Pancreas (tissue), 10 donors: Measurements from ENCODE around the gene GRIP2. TPM values are rescaled to one million over a fixed set of nuclear protein-coding genes. Genes with fewer than 3 reads are reported as not detected.

ENCODE experiments used
- ATAC-seq, 4 donors: fragments of 200-7000 bp; cut with Tn5 transposase; one replicate each; pipeline versions ENCODE4 v1.8.0 to v1.9.1; 2020; ENCODE audit warnings: mild to moderate bottlenecking in 4 of 4, moderate library complexity in 4 of 4
- DNase-seq, 6 donors: peaks; one replicate each; pipeline ENCODE4 v3.0.0-alpha.2; 2020
- FAIRE-seq: peaks from 2 replicates; lab custom pipeline; 2012; peaks lifted over from hg19 to GRCh38; lab: Jason Lieb, UNC
- H3K27ac ChIP-seq, 4 donors: fragments of 200-600 bp; sonication (generic); 1 replicate in 3 of 4; 2 replicates in 1 of 4; pipeline versions ENCODE4 v1.5.0 to v1.8.0; 2020
- H3K27me3 ChIP-seq, 4 donors: fragments of 200-600 bp; one replicate each; pipeline ENCODE4 v1.8.0; 2021
- H3K36me3 ChIP-seq, 3 donors: fragments of 200-600 bp; sonication (generic) in 1 of 3; one replicate each; pipeline versions ENCODE4 v1.5.0 to v1.8.0; 2020 to 2021
- H3K4me1 ChIP-seq, 3 donors: fragments of 200-600 bp; one replicate each; pipeline ENCODE4 v1.8.0; 2021
- H3K4me3 ChIP-seq, 4 donors: fragments of 200-600 bp; sonication (generic) in 2 of 4; one replicate each; pipeline versions ENCODE4 v1.5.0 to v1.8.0; 2020 to 2021
- H3K9me3 ChIP-seq, 4 donors: fragments of 200-600 bp; one replicate each; pipeline ENCODE4 v1.8.0; 2021
- CTCF ChIP-seq, 4 donors: fragments of 200-600 bp; sonication (generic) in 3 of 4; IDR thresholded peaks; one replicate each; pipeline versions ENCODE4 v1.5.0 to v1.8.0; 2021; ENCODE audit warnings: antibody characterized with exemption in 4 of 4
- WGBS, 2 donors: extraction: QIAGEN DNeasy Blood & Tissue Kit; methylation state at CpG; one replicate each; pipeline ENCODE4 v1.1.7; 2013; 5-methylcytosine and 5-hydroxymethylcytosine counted together
- intact Hi-C, 3 donors: fragments of 100-400 bp; cut with DNase I; formaldehyde crosslinking; loops; one replicate each; pipeline versions ENCODE4 v1.11.1 to v1.14.2; 2022
- polyA plus RNA-seq, 2 donors: library from polyadenylated mRNA; stranded (reverse); fragments of 200-250 nt; gene quantifications; one replicate each; pipeline ENCODE4 v1.2.3, GENCODE V29; 2013
- total RNA-seq, 6 donors: library from RNA; stranded (reverse); fragmentation: NEBNext Ultra II Directional in 4 of 6; extraction: Animal tissue kit (Norgen Biotek cat#: 25700) in 4 of 6; gene quantifications; one replicate each; pipeline versions ENCODE4 v1.2.1 to v1.2.4, GENCODE V29; 2021 to 2023
- donor health status: healthy with polysubstance abuse.
- donor health status: DM: no; HTN: no; CAD: no; lungs with moderate emphysema.
- donor health status: DM: no; HTN: no; CAD: no.
- donor health status: control.
- donor health status: control.
- donor health status: Bipolar disorder and iron deficiency.
- donor health status: DM: yes; HTN: yes; CAD: no.
- donor health status: DM: no; HTN: no; CAD: no.
- donor health status: DM: no; HTN: no; CAD: no.
- donor health status: DM: yes; HTN: yes; CAD: no.

GRIP2 gene
- total and polyA plus RNA-seq, 8 donors = 0.16 to 0.94 (median 0.35) TPM

- intact Hi-C loops = loop anchor here in 2 of 3 donors (5.0 kb wide), 2 partner anchors 400 to 405 kb away; no protein-coding TSS in a partner anchor
- no peak overlapping the region for H3K4me3 ChIP-seq
- DNase-seq (no peak), ATAC-seq (no peak), FAIRE-seq (no peak)
- H3K27me3 ChIP-seq = no peaks in the 10 kb centered on the region
- no peaks in the 10 kb centered on the region for H3K36me3 ChIP-seq
- 77 to 81% methylated on average over 19 of the region's 19 CpGs for WGBS, 2 donors
- no peaks in the 10 kb centered on the region for H3K4me1 ChIP-seq
- H3K9me3 ChIP-seq = no peaks in the 10 kb centered on the region
- no peak for TF ChIP-seq CTCF (IDR thresholded peaks at IDR 0.05)
- no peak overlapping the region for H3K27ac ChIP-seq
These were observed 27.7 kb downstream of the GRIP2 start for GRCh38 chr3:14512281-14512941.

GRCh38 chr3:14511623-14512280 is 28.4 kb downstream of the GRIP2 start:
- FAIRE-seq (no peak), DNase-seq (no peak), ATAC-seq (no peak)
- WGBS, 2 donors = 55 to 68% methylated on average over 12 of the region's 12 CpGs
- no peaks in the 10 kb centered on the region for H3K4me1 ChIP-seq
- no peaks in the 10 kb centered on the region for H3K9me3 ChIP-seq
- no peaks in the 10 kb centered on the region for H3K36me3 ChIP-seq
- no peaks in the 10 kb centered on the region for H3K27me3 ChIP-seq
- H3K27ac ChIP-seq = no peak overlapping the region
- intact Hi-C loops = loop anchor here in 2 of 3 donors (5.0 kb wide), 2 partner anchors 401 to 406 kb away; no protein-coding TSS in a partner anchor
- H3K4me3 ChIP-seq = no peak overlapping the region
- no peak for TF ChIP-seq CTCF (IDR thresholded peaks at IDR 0.05)

GRCh38 chr3:14510838-14511622 is 29.1 kb downstream of the GRIP2 start:
- FAIRE-seq = no peak
- Histone ChIP-seq H3K27me3 (no peaks in the 10 kb centered on the region), H3K36me3 (no peaks in the 10 kb centered on the region), H3K4me3 (no peak overlapping the region), H3K9me3 (no peaks in the 10 kb centered on the region), H3K4me1 (no peaks in the 10 kb centered on the region), H3K27ac (no peak overlapping the region)
- intact Hi-C loops = loop anchor here in 2 of 3 donors (5.0 kb wide), 2 partner anchors 401 to 406 kb away; no protein-coding TSS in a partner anchor
- WGBS, 2 donors = 78 to 81% methylated on average over 23 of the region's 23 CpGs
- no peak for ATAC-seq
- no peak for DNase-seq
- no peak for TF ChIP-seq CTCF (IDR thresholded peaks at IDR 0.05)

GRCh38 chr3:14509796-14510100 is 30.4 kb downstream of the GRIP2 start:
- Histone ChIP-seq H3K4me3 (no peak overlapping the region), H3K4me1 (no peaks in the 10 kb centered on the region), H3K9me3 (no peaks in the 10 kb centered on the region), H3K36me3 (no peaks in the 10 kb centered on the region), H3K27ac (no peak overlapping the region), H3K27me3 (no peaks in the 10 kb centered on the region)
- no peak for ATAC-seq
- FAIRE-seq = no peak
- WGBS, 2 donors = 84 to 95% methylated on average over 10 of the region's 10 CpGs
- no peak for TF ChIP-seq CTCF (IDR thresholded peaks at IDR 0.05)
- no peak for DNase-seq
- intact Hi-C loops = loop anchor here in 2 of 3 donors (5.0 kb wide), 2 partner anchors 403 to 408 kb away; no protein-coding TSS in a partner anchor
